Neural progenitor cell (in vitro differentiated cells): ENCODE measurements around the gene RNF157. TPM values are rescaled to one million over a fixed set of nuclear protein-coding genes. Genes with fewer than 3 reads are reported as not detected.
"Not testable (repeated sequence)": the region's sequence is repeated elsewhere in the genome, so short reads cannot be mapped to it uniquely, and the experiment has no call there.

Experiments
- DNase-seq: peaks from one replicate; pipeline ENCODE4 v3.0.0-alpha.2; 2016; ENCODE audit warnings: low spot score
- H2AFZ ChIP-seq: fragments of 200-600 bp; sonication (generic); replicated peaks from 2 replicates; pipeline ENCODE4 v1.6.1; 2016; ENCODE audit warnings: antibody characterized with exemption
- H3F3A ChIP-seq: fragments of 200-600 bp; sonication (generic); 2 replicates; pipeline ENCODE4 v1.6.1; 2016; ENCODE audit warnings: antibody characterized with exemption, low read depth
- H3K27ac ChIP-seq: fragments of 200-600 bp; sonication (generic); 2 replicates; pipeline ENCODE4 v1.5.1; 2016; ENCODE audit warnings: mild to moderate bottlenecking
- H3K27me3 ChIP-seq: fragments of 200-600 bp; sonication (generic); 2 replicates; pipeline ENCODE4 v1.6.1; 2016; ENCODE audit warnings: mild to moderate bottlenecking, moderate library complexity
- H3K36me3 ChIP-seq: fragments of 200-600 bp; sonication (generic); 2 replicates; pipeline ENCODE4 v1.5.1; 2016
- H3K4me1 ChIP-seq: fragments of 200-600 bp; sonication (generic); 2 replicates; pipeline ENCODE4 v1.6.1; 2016; ENCODE audit warnings: mixed run types
- H3K4me2 ChIP-seq: fragments of 200-600 bp; sonication (generic); 2 replicates; pipeline ENCODE4 v1.6.1; 2016
- H3K4me3 ChIP-seq: fragments of 200-600 bp; sonication (generic); 2 replicates; pipeline ENCODE4 v1.5.1; 2016
- H3K79me2 ChIP-seq: fragments of 200-600 bp; sonication (generic); 2 replicates; pipeline ENCODE4 v1.6.1; 2016; ENCODE audit warnings: low read depth
- H3K9ac ChIP-seq: fragments of 200-600 bp; sonication (generic); 2 replicates; pipeline ENCODE4 v1.6.1; 2016
- H3K9me3 ChIP-seq: fragments of 200-600 bp; sonication (generic); 2 replicates; pipeline ENCODE4 v1.5.1; 2016; ENCODE audit warnings: low read depth
- H4K20me1 ChIP-seq: fragments of 200-600 bp; sonication (generic); 2 replicates; pipeline ENCODE4 v1.6.1; 2016; ENCODE audit warnings: low read depth
- H3K27ac Mint-ChIP-seq: 3 replicates; pipeline ENCODE4 v1.8.0; 2021; ENCODE audit warnings: mixed read lengths
- H3K27me3 Mint-ChIP-seq: 2 replicates; pipeline ENCODE4 v1.8.0; 2022; ENCODE audit warnings: low read depth, mild to moderate bottlenecking, inconsistent platforms, moderate library complexity, mixed read lengths; ENCODE audit not compliant: insufficient read depth
- H3K36me3 Mint-ChIP-seq: 3 replicates; pipeline ENCODE4 v1.8.0; 2021; ENCODE audit warnings: mixed read lengths
- H3K4me1 Mint-ChIP-seq: 3 replicates; pipeline ENCODE4 v1.8.0; 2021; ENCODE audit warnings: mixed read lengths
- H3K4me3 Mint-ChIP-seq: 3 replicates; pipeline ENCODE4 v1.8.0; 2021; ENCODE audit warnings: mild to moderate bottlenecking, moderate library complexity, mixed read lengths
- H3K9me3 Mint-ChIP-seq: 3 replicates; pipeline ENCODE4 v1.8.0; 2020; ENCODE audit warnings: mixed read lengths
- EZH2 ChIP-seq: fragments of 200-600 bp; sonication (generic); IDR thresholded peaks from 2 replicates; pipeline ENCODE4 v1.6.1; 2017; ENCODE audit warnings: antibody characterized with exemption, mild to moderate bottlenecking, moderate library complexity
- EZH2phosphoT487 ChIP-seq: fragments of 200-600 bp; sonication (generic); IDR thresholded peaks from 2 replicates; pipeline ENCODE4 v1.6.1; 2017; ENCODE audit warnings: antibody characterized with exemption
- total RNA-seq: library from RNA; depleted of rRNA; stranded (reverse); fragments of >200 nt; gene quantifications from 2 replicates; pipeline ENCODE4 v1.2.3, GENCODE V29; 2015; ENCODE audit warnings: low replicate concordance
- TF ChIP-seq, protein P1 (sequence below): fragments of 200-600 bp; sonication (generic); IDR thresholded peaks from 2 replicates; pipeline ENCODE4 v1.5.1; 2017; ENCODE audit warnings: antibody characterized with exemption, mild to moderate bottlenecking

Gene RNF157
- total RNA-seq, 1 donor from 2014 or later = 21.0 TPM

DNA sequence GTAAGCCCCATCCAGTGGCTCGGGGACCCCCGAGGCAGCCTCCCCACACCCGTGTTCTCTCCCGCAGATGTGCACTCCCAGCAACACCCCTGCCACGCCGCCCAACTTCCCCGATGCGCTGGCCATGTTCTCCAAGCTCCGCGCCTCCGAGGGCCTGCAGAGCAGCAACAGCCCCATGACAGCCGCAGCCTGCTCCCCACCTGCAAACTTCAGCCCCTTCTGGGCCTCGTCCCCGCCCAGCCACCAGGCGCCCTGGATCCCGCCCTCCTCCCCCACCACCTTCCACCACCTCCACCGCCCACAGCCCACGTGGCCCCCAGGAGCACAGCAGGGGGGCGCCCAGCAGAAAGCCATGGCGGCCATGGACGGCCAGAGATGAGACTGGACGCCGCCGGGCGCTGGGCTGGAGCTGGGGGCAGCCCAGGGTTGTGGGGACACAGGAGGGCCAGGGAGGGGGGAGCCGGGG, 29.9 kb upstream of the RNF157 start:
- peaks cover 2% of the 10 kb centered on the region for H3K27me3 Mint-ChIP-seq
- peaks cover 31% of the 10 kb centered on the region for H3K4me1 ChIP-seq

DNA sequence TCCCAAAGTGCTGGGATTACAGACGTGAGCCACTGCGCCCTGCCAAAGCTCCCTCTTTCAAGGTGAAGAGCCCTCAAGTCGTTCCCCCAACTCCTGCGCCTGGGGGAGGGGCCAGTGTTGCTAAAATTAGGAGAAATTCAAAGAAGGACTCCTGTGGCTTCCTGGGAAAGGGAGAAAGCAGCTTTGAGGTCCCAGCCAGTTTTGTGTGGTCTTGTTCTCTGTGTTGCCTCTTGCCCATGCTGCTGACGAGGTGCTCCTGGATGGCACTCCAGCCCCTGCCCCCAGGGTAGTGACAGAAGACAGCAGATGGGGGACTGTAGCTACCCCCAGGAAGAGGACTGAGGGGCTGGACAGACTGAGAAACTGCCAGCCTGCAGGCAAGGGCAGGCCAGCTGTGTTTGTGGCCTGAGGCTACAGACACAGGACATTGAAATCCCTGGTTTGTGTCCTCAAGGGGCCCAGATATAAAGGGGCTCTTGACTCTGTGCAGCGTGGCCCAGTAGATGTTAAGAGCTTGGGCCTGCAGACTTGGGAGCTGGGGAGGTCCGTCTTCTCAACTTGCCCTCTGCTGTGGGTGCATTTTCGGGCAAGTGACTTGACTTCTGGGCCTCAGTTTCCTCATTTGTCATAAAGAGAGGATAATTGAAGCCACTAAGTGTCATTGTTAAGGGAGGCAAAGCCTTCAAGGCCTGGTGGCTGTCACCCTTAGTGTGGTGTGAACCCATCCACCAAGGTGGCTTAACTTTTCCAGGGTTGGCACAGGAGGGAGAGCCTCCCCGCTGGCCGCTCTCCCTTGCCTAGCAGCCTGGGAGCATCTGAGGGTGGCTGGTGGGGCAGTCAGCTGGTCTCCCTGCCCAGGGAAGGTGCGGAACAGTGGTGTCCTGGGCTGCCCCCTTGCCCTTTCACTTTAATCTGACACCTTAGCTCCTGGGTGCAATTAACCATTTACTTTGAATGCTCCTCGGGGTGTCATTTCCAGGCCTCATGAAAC, 29.0 kb upstream of the RNF157 start:
- no peak overlapping the region for H3K27ac Mint-ChIP-seq
- peaks cover 4% of the 10 kb centered on the region for H3K27me3 Mint-ChIP-seq
- Histone ChIP-seq H3K79me2 (peaks cover 44% of the 10 kb centered on the region), H3K27me3 (no peaks in the 10 kb centered on the region), H4K20me1 (peaks cover 27% of the 10 kb centered on the region), H3K9me3 (no peaks in the 10 kb centered on the region), H3K4me1 (peaks cover 31% of the 10 kb centered on the region), H3K27ac (no peak overlapping the region), H2AFZ (no peak overlapping the region), H3F3A (peaks cover 15% of the 10 kb centered on the region), H3K36me3 (no peaks in the 10 kb centered on the region), H3K4me3 (no peak overlapping the region), H3K9ac (no peak overlapping the region), H3K4me2 (no peak overlapping the region)
- TF ChIP-seq EZH2 (no peak), EZH2phosphoT487 (no peak)
- TF ChIP-seq, protein P1, sequence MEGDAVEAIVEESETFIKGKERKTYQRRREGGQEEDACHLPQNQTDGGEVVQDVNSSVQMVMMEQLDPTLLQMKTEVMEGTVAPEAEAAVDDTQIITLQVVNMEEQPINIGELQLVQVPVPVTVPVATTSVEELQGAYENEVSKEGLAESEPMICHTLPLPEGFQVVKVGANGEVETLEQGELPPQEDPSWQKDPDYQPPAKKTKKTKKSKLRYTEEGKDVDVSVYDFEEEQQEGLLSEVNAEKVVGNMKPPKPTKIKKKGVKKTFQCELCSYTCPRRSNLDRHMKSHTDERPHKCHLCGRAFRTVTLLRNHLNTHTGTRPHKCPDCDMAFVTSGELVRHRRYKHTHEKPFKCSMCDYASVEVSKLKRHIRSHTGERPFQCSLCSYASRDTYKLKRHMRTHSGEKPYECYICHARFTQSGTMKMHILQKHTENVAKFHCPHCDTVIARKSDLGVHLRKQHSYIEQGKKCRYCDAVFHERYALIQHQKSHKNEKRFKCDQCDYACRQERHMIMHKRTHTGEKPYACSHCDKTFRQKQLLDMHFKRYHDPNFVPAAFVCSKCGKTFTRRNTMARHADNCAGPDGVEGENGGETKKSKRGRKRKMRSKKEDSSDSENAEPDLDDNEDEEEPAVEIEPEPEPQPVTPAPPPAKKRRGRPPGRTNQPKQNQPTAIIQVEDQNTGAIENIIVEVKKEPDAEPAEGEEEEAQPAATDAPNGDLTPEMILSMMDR = no peak
- DNase-seq = no peak
- H3K36me3 Mint-ChIP-seq = peaks cover 5% of the 10 kb centered on the region
- no peaks in the 10 kb centered on the region for H3K9me3 Mint-ChIP-seq
- no peak overlapping the region for H3K4me3 Mint-ChIP-seq
- peaks cover 31% of the 10 kb centered on the region for H3K4me1 Mint-ChIP-seq

More for the DNA sequence above, 29.9 kb upstream of the RNF157 start:
- H3F3A ChIP-seq = peaks cover 10% of the 10 kb centered on the region
- no peak for DNase-seq
- no peak overlapping the region for H3K27ac ChIP-seq
- no peak overlapping the region for H3K9ac ChIP-seq
- no peaks in the 10 kb centered on the region for H3K9me3 ChIP-seq
- H3K36me3 ChIP-seq = no peaks in the 10 kb centered on the region
- H3K27me3 ChIP-seq = no peaks in the 10 kb centered on the region
- no peak overlapping the region for H3K4me3 ChIP-seq
- Mint-ChIP-seq H3K36me3 (peaks cover 5% of the 10 kb centered on the region), H3K9me3 (no peaks in the 10 kb centered on the region), H3K27ac (no peak overlapping the region), H3K4me1 (peaks cover 26% of the 10 kb centered on the region), H3K4me3 (no peak overlapping the region)
- H2AFZ ChIP-seq = no peak overlapping the region
- TF ChIP-seq EZH2phosphoT487 = no peak
- TF ChIP-seq, protein P1 = no peak
- no peak for TF ChIP-seq EZH2
- H4K20me1 ChIP-seq = peaks cover 27% of the 10 kb centered on the region
- no peak overlapping the region for H3K4me2 ChIP-seq
- peaks cover 44% of the 10 kb centered on the region for H3K79me2 ChIP-seq

DNA sequence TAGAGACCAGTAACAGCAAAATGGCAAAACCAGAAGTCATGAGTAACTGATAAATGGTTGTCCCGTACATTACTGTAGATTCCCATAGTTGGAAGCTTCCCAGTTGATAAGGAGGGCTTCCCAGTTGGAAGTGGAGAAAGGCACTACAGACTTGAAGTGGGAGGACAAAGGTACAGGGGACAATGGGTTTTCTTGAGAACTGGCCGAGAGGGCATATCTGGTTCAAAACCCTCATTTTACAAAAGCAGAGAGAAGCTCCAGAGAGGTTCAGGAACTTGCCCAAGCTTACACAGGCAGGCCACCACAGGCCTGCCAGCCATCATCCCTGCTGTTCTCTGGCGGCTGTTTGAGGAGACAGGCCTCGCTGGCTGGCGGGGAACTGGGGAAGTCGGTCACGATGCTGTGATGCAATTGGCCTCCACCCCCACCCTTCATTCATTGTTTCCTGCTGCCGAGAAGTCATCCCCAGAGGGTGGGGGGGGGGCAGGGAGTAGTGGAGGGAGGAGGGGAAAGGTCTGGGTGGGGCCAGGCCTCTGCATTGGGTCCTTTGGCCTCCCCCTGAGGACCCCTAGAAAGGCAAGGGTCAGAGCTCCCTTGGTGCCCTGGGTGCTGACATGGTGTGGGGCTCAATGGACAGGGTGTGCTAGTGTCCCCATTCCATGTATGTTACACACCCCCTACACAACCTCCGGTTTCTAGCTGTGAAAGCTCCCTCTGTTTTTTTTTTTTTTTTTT, 27.9 kb upstream of the RNF157 start:
- peak overlapping the region; percentile 40 for H3K4me2 ChIP-seq
- H3K36me3 ChIP-seq = no peaks in the 10 kb centered on the region
- H3K9me3 ChIP-seq = no peaks in the 10 kb centered on the region

DNA sequence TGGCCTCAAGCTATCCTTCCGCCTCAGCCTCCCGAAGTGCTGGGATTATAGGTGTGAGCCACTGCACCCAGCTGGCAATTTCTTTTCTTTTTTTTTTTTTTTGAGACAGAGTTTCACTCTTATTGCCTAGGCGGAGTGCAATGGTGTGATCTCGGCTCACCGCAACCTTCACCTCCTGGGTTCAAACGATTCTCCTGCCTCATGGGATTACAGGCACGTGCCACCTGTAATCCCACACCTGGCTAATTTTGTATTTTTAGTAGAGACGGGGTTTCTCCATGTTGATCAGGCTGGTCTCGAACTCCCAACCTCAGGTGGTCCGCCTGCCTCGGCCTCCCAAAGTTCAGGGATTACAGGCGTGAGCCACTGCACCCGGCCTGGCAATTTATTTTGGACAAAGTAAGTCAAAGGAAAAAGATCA, 27.3 kb upstream of the RNF157 start:
- H3K27ac Mint-ChIP-seq, H3K9me3 Mint-ChIP-seq, DNase-seq, H3K36me3 Mint-ChIP-seq, H3K9ac ChIP-seq, H3K4me3 ChIP-seq, H3K36me3 ChIP-seq, H2AFZ ChIP-seq, H3K27me3 Mint-ChIP-seq, H3K9me3 ChIP-seq, H3K27me3 ChIP-seq: not testable (repeated sequence)
- H4K20me1 ChIP-seq = peaks cover 24% of the 10 kb centered on the region
- peaks cover 31% of the 10 kb centered on the region for H3K4me1 ChIP-seq
- peaks cover 38% of the 10 kb centered on the region for H3K4me1 Mint-ChIP-seq
- H3F3A ChIP-seq = peaks cover 11% of the 10 kb centered on the region
- H3K79me2 ChIP-seq = peaks cover 44% of the 10 kb centered on the region
- H3K4me3 Mint-ChIP-seq = peak overlapping the region; percentile 78
- peak overlapping the region; percentile 54 for H3K27ac ChIP-seq
- H3K4me2 ChIP-seq = peak overlapping the region; percentile 40

More for the DNA sequence above, 27.9 kb upstream of the RNF157 start:
- peaks cover 27% of the 10 kb centered on the region for H4K20me1 ChIP-seq
- Mint-ChIP-seq H3K9me3 (no peaks in the 10 kb centered on the region), H3K4me3 (peak overlapping the region; percentile 78), H3K27me3 (peaks cover 4% of the 10 kb centered on the region), H3K36me3 (peaks cover 5% of the 10 kb centered on the region), H3K4me1 (peaks cover 32% of the 10 kb centered on the region), H3K27ac (no peak overlapping the region)
- peaks cover 44% of the 10 kb centered on the region for H3K79me2 ChIP-seq
- TF ChIP-seq EZH2 (no peak), EZH2phosphoT487 (no peak)
- TF ChIP-seq, protein P1 = no peak
- no peak overlapping the region for H3K9ac ChIP-seq
- peaks cover 31% of the 10 kb centered on the region for H3K4me1 ChIP-seq
- no peak overlapping the region for H2AFZ ChIP-seq
- DNase-seq = no peak
- H3K27ac ChIP-seq = peak overlapping the region; percentile 54
- no peaks in the 10 kb centered on the region for H3K27me3 ChIP-seq
- peaks cover 13% of the 10 kb centered on the region for H3F3A ChIP-seq
- H3K4me3 ChIP-seq = no peak overlapping the region
